HepG2 (cell line): ENCODE results near the gene ARR3. TPM values are rescaled to one million over a fixed set of nuclear protein-coding genes. Genes with fewer than 3 reads are reported as not detected.

Experiments
- ATAC-seq: fragments of 200-7000 bp; cut with Tn5 transposase; 3 replicates; pipeline ENCODE4 v1.9.1; 2020; ENCODE audit warnings: mild to moderate bottlenecking, moderate library complexity
- BruUV-seq: library from RNA; stranded (reverse); fragments of 400-500 nt; replicated peaks from 2 replicates; lab custom pipeline; 2021; lab: Mats Ljungman, UMichigan
- CTCF ChIA-PET: fragments of 300-600 bp; formaldehyde crosslinking; extraction: SDS; loops from one replicate; lab custom pipeline; 2021; ENCODE audit warnings: low total read pairs, inconsistent platforms, low intra/inter-chr PET ratio; lab: Yijun Ruan, JAX
- POLR2A ChIA-PET: fragments of 350-600 bp; sonication (Branson Sonifier 250); formaldehyde crosslinking; loops from one replicate; lab custom pipeline; 2020; ENCODE audit warnings: antibody characterized with exemption, inconsistent platforms; lab: Yijun Ruan, JAX
- DNase-seq: peaks from one replicate; pipeline ENCODE4 v3.0.0-alpha.2; 2015; ENCODE audit warnings: low spot score
- FAIRE-seq: peaks from 3 replicates; lab custom pipeline; 2011; peaks lifted over from hg19 to GRCh38; lab: Jason Lieb, UNC
- H2AFZ ChIP-seq: one replicate; pipeline ENCODE4 v1.6.1; 2011; ENCODE audit warnings: low read length, inconsistent platforms
- H3K27ac ChIP-seq: fragments of 300-600 bp; 3 replicates; pipeline ENCODE4 v1.8.0; 2011; ENCODE audit warnings: mixed run types, mild to moderate bottlenecking, mixed read lengths, low read length, inconsistent platforms; ENCODE audit not compliant: insufficient read depth; ENCODE audit errors: extremely low read length
- H3K27me3 ChIP-seq, 2 experiments: fragments of 200-600 bp in 1 of 2; 2 replicates in 1 of 2; 3 replicates in 1 of 2; pipeline versions ENCODE4 v1.6.0 to v1.8.0; 2011; ENCODE audit warnings: low read length in 2 of 2, mild to moderate bottlenecking in 2 of 2, moderate library complexity in 2 of 2, inconsistent platforms in 1 of 2; ENCODE audit not compliant: insufficient read depth in 2 of 2, control insufficient read depth in 1 of 2
- H3K36me3 ChIP-seq, 2 experiments: fragments of 200-600 bp in 1 of 2; replicated peaks in 1 of 2; 2 replicates in 1 of 2; 3 replicates in 1 of 2; pipeline versions ENCODE4 v1.5.1 to v1.8.0; 2011; ENCODE audit warnings: low read length in 2 of 2, inconsistent platforms in 1 of 2; ENCODE audit not compliant: insufficient read depth in 2 of 2, control insufficient read depth in 1 of 2
- H3K4me1 ChIP-seq: 2 replicates; pipeline ENCODE4 v1.5.1; 2012; ENCODE audit warnings: low read length, inconsistent platforms; ENCODE audit not compliant: insufficient read depth
- H3K4me2 ChIP-seq: 2 replicates; pipeline ENCODE4 v1.6.0; 2011; ENCODE audit warnings: low read depth, low read length, inconsistent platforms
- H3K4me3 ChIP-seq, 3 experiments: fragments of 200-600 bp in 1 of 3; sonication (generic), shearing (Covaris generic) in 1 of 3; replicated peaks in 1 of 3; 2 replicates each; pipeline ENCODE4 v1.5.1; 2011 to 2016; ENCODE audit warnings: low read length in 3 of 3, inconsistent platforms in 2 of 3, low read depth in 2 of 3, mild to moderate bottlenecking in 2 of 3, control low read depth in 1 of 3, mixed read lengths in 1 of 3; ENCODE audit not compliant: insufficient read depth in 1 of 3
- H3K79me2 ChIP-seq: one replicate; pipeline ENCODE4 v1.6.1; 2011; ENCODE audit warnings: low read length, inconsistent platforms; ENCODE audit not compliant: insufficient read depth
- H3K9ac ChIP-seq: 2 replicates; pipeline ENCODE4 v1.6.0; 2011; ENCODE audit warnings: mild to moderate bottlenecking, low read depth, low read length, inconsistent platforms; ENCODE audit not compliant: insufficient read depth
- H3K9me3 ChIP-seq: 2 replicates; pipeline ENCODE4 v1.5.1; 2012; ENCODE audit warnings: mild to moderate bottlenecking, low read length
- H4K20me1 ChIP-seq: 2 replicates; pipeline ENCODE4 v1.6.0; 2011; ENCODE audit warnings: inconsistent platforms, mild to moderate bottlenecking, low read length, moderate library complexity; ENCODE audit not compliant: insufficient read depth
- CAMTA2 ChIP-seq: sonication (generic); formaldehyde crosslinking; IDR thresholded peaks from 2 replicates; pipeline ENCODE4 v1.4.0; 2020; ENCODE audit warnings: mild to moderate bottlenecking, missing genetic modification reagents, borderline replicate concordance
- CHD2 ChIP-seq: IDR thresholded peaks from 2 replicates; pipeline ENCODE4 v1.6.1; 2011; ENCODE audit warnings: low read depth, low read length, improper control_type of control experiment
- FOXA1 ChIP-seq, 2 experiments: fragments of 450-650 bp in 1 of 2; sonication (generic) in 1 of 2; formaldehyde crosslinking in 1 of 2; IDR thresholded peaks; 2 replicates each; pipeline versions ENCODE4 v1.4.0 to v1.6.1; 2016 to 2020; ENCODE audit warnings: missing genetic modification reagents in 1 of 2
- NFE2 ChIP-seq: sonication (generic); formaldehyde crosslinking; IDR thresholded peaks from 2 replicates; pipeline ENCODE4 v1.4.0; 2020; ENCODE audit warnings: missing genetic modification reagents
- PLRG1 ChIP-seq: fragments of 450-650 bp; conservative IDR thresholded peaks from 2 replicates; pipeline ENCODE4 v1.6.1; 2016
- POLR2AphosphoS5 ChIP-seq: IDR thresholded peaks from 2 replicates; pipeline ENCODE4 v1.6.1; 2012; ENCODE audit warnings: low read depth, low read length
- RARA ChIP-seq: IDR thresholded peaks from 2 replicates; pipeline ENCODE4 v1.6.1; 2016; ENCODE audit warnings: missing genetic modification reagents, missing compliant biosample characterization
- RBFOX2 ChIP-seq: fragments of 200-400 bp; formaldehyde crosslinking; IDR thresholded peaks from 2 replicates; pipeline ENCODE4 v1.6.1; 2017; ENCODE audit warnings: low read depth, mild to moderate bottlenecking, low read length
- SUZ12 ChIP-seq: fragments of 150-350 bp; IDR thresholded peaks from 2 replicates; pipeline ENCODE4 v1.6.1; 2014; ENCODE audit warnings: low read depth, low read length
- ZBTB38 ChIP-seq: sonication (generic); formaldehyde crosslinking; IDR thresholded peaks from 2 replicates; pipeline ENCODE4 v1.5.1; 2020; ENCODE audit warnings: mild to moderate bottlenecking, missing genetic modification reagents
- ZFP90 ChIP-seq: sonication (generic); formaldehyde crosslinking; IDR thresholded peaks from 2 replicates; pipeline ENCODE4 v1.8.0; 2022; ENCODE audit warnings: missing genetic modification reagents, mild to moderate bottlenecking, inconsistent platforms, borderline replicate concordance
- ZFYVE20 ChIP-seq: sonication (generic); formaldehyde crosslinking; IDR thresholded peaks from 2 replicates; pipeline ENCODE4 v1.8.0; 2023; ENCODE audit warnings: low read depth, mild to moderate bottlenecking, moderate library complexity, missing genetic modification reagents, borderline replicate concordance
- ZNF552 ChIP-seq: sonication (generic); formaldehyde crosslinking; IDR thresholded peaks from 2 replicates; pipeline ENCODE4 v1.9.0; 2022; ENCODE audit warnings: missing genetic modification reagents, mild to moderate bottlenecking, borderline replicate concordance
- ZNF724P ChIP-seq: sonication (generic); formaldehyde crosslinking; IDR thresholded peaks from 2 replicates; pipeline ENCODE4 v1.8.0; 2022; ENCODE audit warnings: missing genetic modification reagents, borderline replicate concordance
- ZNF775 ChIP-seq: sonication (generic); formaldehyde crosslinking; IDR thresholded peaks from 2 replicates; pipeline ENCODE4 v1.4.0; 2020; ENCODE audit warnings: missing genetic modification reagents, mild to moderate bottlenecking, moderate library complexity, borderline replicate concordance
- WGBS: methylation state at CpG from one replicate; pipeline ENCODE4 v1.1.6; 2017; ENCODE audit warnings: low lambda C conversion rate; 5-methylcytosine and 5-hydroxymethylcytosine counted together
- in situ Hi-C: cut with HindIII; loops from 2 replicates; pipeline ENCODE4 v1.10.0; 2017; ENCODE audit warnings: low pct_unique_long_range_greater_than_20kb; ENCODE audit not compliant: extremely low pct_ligation_motif_present
- intact Hi-C: fragments of 100-400 bp; cut with micrococcal nuclease; formaldehyde crosslinking; loops from one replicate; pipeline ENCODE4 v1.10.0; 2022; ENCODE audit not compliant: unreplicated experiment
- polyA plus RNA-seq, 8 experiments: library from polyadenylated mRNA; depleted of rRNA in 3 of 8; stranded (reverse) in 7 of 8; unstranded in 1 of 8; fragments of >200 nt; fragmentation: Illumina TruSeq in 4 of 8; extraction: Trizol in 4 of 8; gene quantifications; 2 replicates each; pipeline versions ENCODE4 v1.2.1 to v1.2.3, GENCODE V29; 2011 to 2016; ENCODE audit warnings: low read depth in 4 of 8, missing spikeins in 1 of 8, mixed read lengths in 1 of 8; ENCODE audit not compliant: insufficient read depth in 1 of 8
- total RNA-seq, 5 experiments: library from RNA; depleted of rRNA; stranded (reverse); fragments of >200 nt; fragmentation: Illumina TruSeq; extraction: Trizol; gene quantifications; 2 replicates each; pipeline ENCODE4 v1.2.3, GENCODE V29; 2016; ENCODE audit warnings: low read depth in 1 of 5
- TF ChIP-seq, protein P1 (sequence below): sonication (generic); formaldehyde crosslinking; IDR thresholded peaks from 2 replicates; pipeline ENCODE4 v1.4.0; 2020; ENCODE audit warnings: missing genetic modification reagents
- TF ChIP-seq, protein P2 (sequence below): sonication (generic); formaldehyde crosslinking; IDR thresholded peaks from 2 replicates; pipeline ENCODE4 v1.8.1; 2023; ENCODE audit warnings: missing genetic modification reagents, mild to moderate bottlenecking, borderline replicate concordance

Gene ARR3
- total and polyA plus RNA-seq, 2 of the 13 experiments (the other 11 are each of a cell fraction or from before 2014, with no cell fraction given) = not detected

DNA sequence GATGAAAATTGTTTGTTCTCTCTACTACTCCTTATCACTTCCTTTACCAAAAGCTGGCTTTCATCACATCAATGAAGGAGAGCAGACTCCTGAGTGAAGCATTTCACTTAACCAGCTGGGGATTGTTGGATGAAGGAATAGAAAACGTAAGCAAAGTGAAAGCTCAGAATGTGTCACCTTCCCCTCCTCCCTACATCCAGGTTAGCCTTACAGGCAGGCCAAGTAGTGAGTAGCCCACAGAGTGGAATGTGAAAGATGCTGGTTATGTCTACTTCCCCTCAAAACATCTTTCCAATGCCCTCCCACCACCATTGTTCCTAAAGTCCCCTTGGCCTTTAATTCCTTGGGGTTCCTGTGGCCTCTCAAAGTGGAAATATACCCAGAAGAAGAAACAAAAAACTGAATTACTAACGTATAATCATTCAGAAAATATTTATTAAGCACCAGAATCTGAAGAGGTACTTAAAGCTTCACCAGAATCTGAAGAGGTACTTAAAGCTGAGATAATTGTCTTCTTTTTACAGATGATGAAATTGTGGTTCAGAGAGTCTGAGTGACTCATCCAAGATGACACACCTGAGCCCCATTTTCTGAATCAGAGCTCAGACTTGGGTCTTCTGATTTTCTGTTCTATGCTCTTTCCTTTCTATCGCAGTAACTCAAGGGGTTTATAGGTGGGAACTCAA is 14.6 kb upstream of the ARR3 start:
- H3K9ac ChIP-seq = no peak overlapping the region
- no peaks in the 10 kb centered on the region for H3K36me3 ChIP-seq
- intact Hi-C loops (no loop called here), in situ Hi-C loops (no loop called here)
- ATAC-seq = no peak
- H4K20me1 ChIP-seq = no peaks in the 10 kb centered on the region
- H2AFZ ChIP-seq = no peak overlapping the region
- H3K9me3 ChIP-seq = no peaks in the 10 kb centered on the region
- CTCF ChIA-PET = no interaction called here
- peak; percentile 1 for DNase-seq
- TF ChIP-seq SUZ12 = no peak
- TF ChIP-seq PLRG1 = no peak
- no peak for TF ChIP-seq ZFP90
- TF ChIP-seq RARA (CRISPR knock-in tag) = no peak
- no peak for TF ChIP-seq CAMTA2 (CRISPR knock-in tag)
- TF ChIP-seq NFE2 (CRISPR knock-in tag) = no peak
- TF ChIP-seq ZNF775 (CRISPR knock-in tag) = no peak
- TF ChIP-seq CHD2 = no peak
- TF ChIP-seq, protein P1, sequence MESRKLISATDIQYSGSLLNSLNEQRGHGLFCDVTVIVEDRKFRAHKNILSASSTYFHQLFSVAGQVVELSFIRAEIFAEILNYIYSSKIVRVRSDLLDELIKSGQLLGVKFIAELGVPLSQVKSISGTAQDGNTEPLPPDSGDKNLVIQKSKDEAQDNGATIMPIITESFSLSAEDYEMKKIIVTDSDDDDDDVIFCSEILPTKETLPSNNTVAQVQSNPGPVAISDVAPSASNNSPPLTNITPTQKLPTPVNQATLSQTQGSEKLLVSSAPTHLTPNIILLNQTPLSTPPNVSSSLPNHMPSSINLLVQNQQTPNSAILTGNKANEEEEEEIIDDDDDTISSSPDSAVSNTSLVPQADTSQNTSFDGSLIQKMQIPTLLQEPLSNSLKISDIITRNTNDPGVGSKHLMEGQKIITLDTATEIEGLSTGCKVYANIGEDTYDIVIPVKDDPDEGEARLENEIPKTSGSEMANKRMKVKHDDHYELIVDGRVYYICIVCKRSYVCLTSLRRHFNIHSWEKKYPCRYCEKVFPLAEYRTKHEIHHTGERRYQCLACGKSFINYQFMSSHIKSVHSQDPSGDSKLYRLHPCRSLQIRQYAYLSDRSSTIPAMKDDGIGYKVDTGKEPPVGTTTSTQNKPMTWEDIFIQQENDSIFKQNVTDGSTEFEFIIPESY (CRISPR knock-in tag) = no peak
- no peak for TF ChIP-seq ZNF724P (CRISPR knock-in tag)
- TF ChIP-seq POLR2AphosphoS5 = no peak
- TF ChIP-seq RBFOX2 = no peak
- no peak for TF ChIP-seq FOXA1 (IDR thresholded peaks at IDR 0.05)
- no peak for TF ChIP-seq FOXA1 (CRISPR knock-in tag; IDR thresholded peaks at IDR 0.05)
- TF ChIP-seq, protein P2, sequence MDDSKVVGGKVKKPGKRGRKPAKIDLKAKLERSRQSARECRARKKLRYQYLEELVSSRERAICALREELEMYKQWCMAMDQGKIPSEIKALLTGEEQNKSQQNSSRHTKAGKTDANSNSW = no peak
- no peak for TF ChIP-seq ZFYVE20 (CRISPR knock-in tag)
- TF ChIP-seq ZNF552 (CRISPR knock-in tag) = no peak
- no peak for TF ChIP-seq ZBTB38 (CRISPR knock-in tag)
- POLR2A ChIA-PET = no interaction called here
- FAIRE-seq = no peak
- H3K27ac ChIP-seq = no peak overlapping the region
- no peaks in the 10 kb centered on the region for H3K27me3 ChIP-seq
- no peaks in the 10 kb centered on the region for H3K79me2 ChIP-seq
- H3K4me3 ChIP-seq = no peak overlapping the region
- no TSS peak for BruUV-seq
- no peak overlapping the region for H3K4me2 ChIP-seq
- peaks cover 21% of the 10 kb centered on the region for H3K4me1 ChIP-seq
- 32% methylated on average over 3 of the region's 3 CpGs for WGBS
